GM21825 (cell line): ENCODE data around the gene SLCO4A1.

Experiments used
- ATAC-seq: cut with Tn5 transposase; IDR thresholded peaks from one replicate; pipeline ENCODE4 v1.9.1; 2021; ENCODE audit warnings: mild to moderate bottlenecking, moderate library complexity; ENCODE audit not compliant: unreplicated experiment

Gene SLCO4A1

GRCh38 chr20:62636446-62636845 lies 5.9 kb upstream of the SLCO4A1 start:
- no peak for ATAC-seq

- no peak for ATAC-seq
Observed at GRCh38 chr20:62637110-62637509, 5.2 kb upstream of the SLCO4A1 start.

GRCh38 chr20:62637521-62638054 lies 4.7 kb upstream of the SLCO4A1 start:
- ATAC-seq, result no peak

GRCh38 chr20:62638055-62638570 lies 4.2 kb upstream of the SLCO4A1 start:
- ATAC-seq, result no peak

GRCh38 chr20:62638679-62639406 lies 3.5 kb upstream of the SLCO4A1 start:
- no peak for ATAC-seq

- no peak for ATAC-seq
Observed at GRCh38 chr20:62639765-62640164, 2.5 kb upstream of the SLCO4A1 start.

GRCh38 chr20:62640870-62641269 lies 1.4 kb upstream of the SLCO4A1 start:
- no peak for ATAC-seq

GRCh38 chr20:62641321-62642050 lies 817 bp upstream of the SLCO4A1 start:
- ATAC-seq, result no peak

GRCh38 chr20:62642666-62643520 lies 590 bp downstream of the SLCO4A1 start:
- ATAC-seq, result peak; percentile 20

GRCh38 chr20:62643521-62644043 lies 1.3 kb downstream of the SLCO4A1 start:
- ATAC-seq, result no peak

- no peak for ATAC-seq
Observed at GRCh38 chr20:62644044-62644795, 1.9 kb downstream of the SLCO4A1 start.

- ATAC-seq, result no peak
Observed at GRCh38 chr20:62644802-62645496, 2.6 kb downstream of the SLCO4A1 start.

GRCh38 chr20:62645613-62646012 lies 3.3 kb downstream of the SLCO4A1 start:
- ATAC-seq, result no peak

GRCh38 chr20:62646851-62647520 lies 4.7 kb downstream of the SLCO4A1 start:
- no peak for ATAC-seq

- no peak for ATAC-seq
Observed at GRCh38 chr20:62647521-62648317, 5.4 kb downstream of the SLCO4A1 start.

- no peak for ATAC-seq
Observed at GRCh38 chr20:62648318-62648995, 6.2 kb downstream of the SLCO4A1 start.

GRCh38 chr20:62649140-62649539 lies 6.8 kb downstream of the SLCO4A1 start:
- ATAC-seq, result no peak
